Measurements from ENCODE around the gene ZNF274.

GRCh38 chr19:58218899-58219298 lies 36.0 kb downstream of the ZNF274 start:
- TF ChIP-seq PML (IDR thresholded peaks at IDR 0.05; ENCODE audit: low read length): no peak
- no peak for TF ChIP-seq YY1 (IDR thresholded peaks at IDR 0.05; ENCODE audit: low read depth, low read length)
- no peak for TF ChIP-seq SMARCA5 (IDR thresholded peaks at IDR 0.05)
- TF ChIP-seq ZNF274 (IDR thresholded peaks at IDR 0.05; ENCODE audit: insufficient read depth, insufficient read length): no peak
